HG03095 (cell line): Measurements from ENCODE around the gene FUOM.
"Not testable (repeated sequence)": the region's sequence is repeated elsewhere in the genome, so short reads cannot be mapped to it uniquely, and the experiment has no call there.

Experiments
- ATAC-seq: cut with Tn5 transposase; IDR thresholded peaks from one replicate; pipeline ENCODE4 v1.9.1; 2021; ENCODE audit warnings: moderate library complexity; ENCODE audit not compliant: unreplicated experiment

Gene FUOM

GRCh38 chr10:133388973-133389818, 31.4 kb upstream of the FUOM start:
- peak; percentile 82 for ATAC-seq

GRCh38 chr10:133388236-133388972, 30.6 kb upstream of the FUOM start:
- ATAC-seq, result no peak

- not testable (repeated sequence) for ATAC-seq
Measured at GRCh38 chr10:133386951-133387350, 29.1 kb upstream of the FUOM start.

GRCh38 chr10:133385214-133385613, 27.4 kb upstream of the FUOM start:
- ATAC-seq, result no peak

GRCh38 chr10:133384071-133384470, 26.3 kb upstream of the FUOM start:
- no peak for ATAC-seq

- ATAC-seq, result no peak
Measured at GRCh38 chr10:133383551-133383950, 25.7 kb upstream of the FUOM start.

GRCh38 chr10:133381036-133381435, 23.2 kb upstream of the FUOM start:
- no peak for ATAC-seq

- no peak for ATAC-seq
Measured at GRCh38 chr10:133379801-133380666, 22.2 kb upstream of the FUOM start.

- ATAC-seq, result peak; percentile 50
Measured at GRCh38 chr10:133379152-133379800, 21.5 kb upstream of the FUOM start, which contains the start of gene PAOX. Gene PAOX, plus strand, starts transcription at chr10:133379262. Its CDS starts 55 bp downstream, at chr10:133379317.

GRCh38 chr10:133378251-133379096, 20.7 kb upstream of the FUOM start:
- ATAC-seq, result peak; percentile 34

- no peak for ATAC-seq
Measured at GRCh38 chr10:133377818-133378250, 20.0 kb upstream of the FUOM start.

- no peak for ATAC-seq
Measured at GRCh38 chr10:133377025-133377817, 19.4 kb upstream of the FUOM start.

- not testable (repeated sequence) for ATAC-seq
Measured at GRCh38 chr10:133376183-133376582, 18.4 kb upstream of the FUOM start.

- ATAC-seq, result no peak
Measured at GRCh38 chr10:133375357-133376115, 17.7 kb upstream of the FUOM start.

GRCh38 chr10:133373174-133374090, 15.6 kb upstream of the FUOM start, which contains the start of gene ECHS1:
Gene ECHS1, minus strand, starts transcription at chr10:133373354. Its CDS starts 21 bp downstream, at chr10:133373333.
- ATAC-seq, result peak; percentile 97

GRCh38 chr10:133372507-133372906, 14.7 kb upstream of the FUOM start:
- no peak for ATAC-seq
